A549 (cell line): ENCODE data around the gene OLFM1. TPM values are rescaled to one million over a fixed set of nuclear protein-coding genes. Genes with fewer than 3 reads are reported as not detected.

Experiments used
- ATAC-seq, 2 experiments: fragments of 200-7000 bp in 1 of 2; fragments of >200 bp in 1 of 2; cut with Nextera tagmentation in 1 of 2; cut with Tn5 transposase in 1 of 2; 3 replicates each; pipeline versions ENCODE4 v1.8.0 to v1.9.1; 2018 to 2020; ENCODE audit warnings: mild to moderate bottlenecking in 1 of 2, moderate library complexity in 1 of 2
- CTCF ChIA-PET: fragments of 300-600 bp; sonication (Branson Sonifier 250); formaldehyde crosslinking; extraction: SDS; loops from one replicate; lab custom pipeline; 2021; ENCODE audit warnings: antibody characterized with exemption, inconsistent platforms; lab: Yijun Ruan, JAX
- POLR2A ChIA-PET: fragments of 350-600 bp; formaldehyde crosslinking; extraction: SDS; loops from one replicate; lab custom pipeline; 2021; ENCODE audit warnings: antibody characterized with exemption, inconsistent platforms; lab: Yijun Ruan, JAX
- DNase-seq, 2 experiments: peaks; one replicate each; pipeline versions ENCODE4 v3.0.0 to v3.0.0-alpha.2; 2011 to 2016; ENCODE audit warnings: low read depth in 1 of 2, low spot score in 1 of 2
- FAIRE-seq: peaks from 2 replicates; lab custom pipeline; 2011; peaks lifted over from hg19 to GRCh38; lab: Jason Lieb, UNC
- H3K27ac ChIP-seq, 2 experiments: fragments of >200 bp; sonication (Bioruptor Twin); formaldehyde crosslinking; 3 replicates each; pipeline ENCODE4 v1.5.1; 2016 to 2017
- H3K4me1 ChIP-seq: fragments of >200 bp; sonication (Bioruptor Twin); formaldehyde crosslinking; 3 replicates; pipeline ENCODE4 v1.6.1; 2016
- H3K4me2 ChIP-seq: fragments of >200 bp; sonication (Bioruptor Twin); formaldehyde crosslinking; 3 replicates; pipeline ENCODE4 v1.6.1; 2016
- H3K4me3 ChIP-seq: fragments of >200 bp; sonication (Bioruptor Twin); formaldehyde crosslinking; 3 replicates; pipeline ENCODE4 v1.5.1; 2016
- H3K9me3 ChIP-seq: fragments of >200 bp; sonication (Bioruptor Twin); formaldehyde crosslinking; 3 replicates; pipeline ENCODE4 v1.6.1; 2016
- BHLHE40 ChIP-seq: IDR thresholded peaks from 2 replicates; pipeline ENCODE4 v1.6.1; 2012; ENCODE audit warnings: low read depth, low read length, inconsistent platforms
- CBX2 ChIP-seq: fragments of 200-600 bp; sonication (generic); IDR thresholded peaks from 2 replicates; pipeline ENCODE4 v1.6.1; 2016; ENCODE audit warnings: low read depth, mild to moderate bottlenecking, borderline replicate concordance
- CBX8 ChIP-seq: fragments of 200-600 bp; sonication (generic); IDR thresholded peaks from 2 replicates; pipeline ENCODE4 v1.6.1; 2016
- CHD4 ChIP-seq: fragments of 200-600 bp; sonication (generic); IDR thresholded peaks from 2 replicates; pipeline ENCODE4 v1.6.1; 2016; ENCODE audit warnings: antibody characterized with exemption, mild to moderate bottlenecking, borderline replicate concordance
- CTCF ChIP-seq: fragments of >200 bp; sonication (Bioruptor Twin); formaldehyde crosslinking; IDR thresholded peaks from 3 replicates; pipeline ENCODE4 v1.5.1; 2016
- E2F6 ChIP-seq: IDR thresholded peaks from 2 replicates; pipeline ENCODE4 v1.6.1; 2012; ENCODE audit warnings: low read depth, borderline replicate concordance
- HDAC2 ChIP-seq: fragments of 200-600 bp; sonication (generic); IDR thresholded peaks from 2 replicates; pipeline ENCODE4 v1.6.1; 2016
- HEYL ChIP-seq: fragments of 250-450 bp; sonication (Bioruptor Pico); IDR thresholded peaks from 2 replicates; pipeline ENCODE4 v1.8.0; 2021; ENCODE audit warnings: mild to moderate bottlenecking, moderate library complexity
- HOXB5 ChIP-seq: fragments of 250-450 bp; sonication (Bioruptor Pico); IDR thresholded peaks from 2 replicates; pipeline ENCODE4 v1.5.0; 2020; ENCODE audit warnings: mild to moderate bottlenecking, moderate library complexity
- JUN ChIP-seq, 2 experiments: fragments of >200 bp; sonication (Bioruptor Twin); formaldehyde crosslinking; IDR thresholded peaks; 2 replicates in 1 of 2; 3 replicates in 1 of 2; pipeline ENCODE4 v1.6.1; 2016 to 2017
- NPAS2 ChIP-seq: fragments of 250-450 bp; sonication (Bioruptor Pico); IDR thresholded peaks from 2 replicates; pipeline ENCODE4 v1.8.0; 2022; ENCODE audit warnings: mild to moderate bottlenecking, moderate library complexity, borderline replicate concordance
- PHF8 ChIP-seq: fragments of 200-600 bp; sonication (generic); IDR thresholded peaks from 2 replicates; pipeline ENCODE4 v1.6.1; 2016; ENCODE audit warnings: low read depth, mild to moderate bottlenecking, antibody characterized with exemption, moderate library complexity, borderline replicate concordance
- RARB ChIP-seq: fragments of 250-450 bp; sonication (Bioruptor Pico); IDR thresholded peaks from 2 replicates; pipeline ENCODE4 v1.8.0; 2021; ENCODE audit warnings: mild to moderate bottlenecking, moderate library complexity
- SREBF2 ChIP-seq: fragments of 450-650 bp; IDR thresholded peaks from 2 replicates; pipeline ENCODE4 v1.6.1; 2014; ENCODE audit warnings: mild to moderate bottlenecking, moderate library complexity
- TP53 ChIP-seq: fragments of 250-450 bp; sonication (Bioruptor Pico); IDR thresholded peaks from 2 replicates; pipeline ENCODE4 v1.5.0; 2021; ENCODE audit warnings: mild to moderate bottlenecking, moderate library complexity
- ZNF302 ChIP-seq: fragments of 250-450 bp; sonication (Bioruptor Pico); IDR thresholded peaks from 2 replicates; pipeline ENCODE4 v1.9.0; 2021; ENCODE audit warnings: inconsistent platforms, mild to moderate bottlenecking, moderate library complexity
- ZSCAN20 ChIP-seq: fragments of 250-450 bp; sonication (Bioruptor Pico); IDR thresholded peaks from 2 replicates; pipeline ENCODE4 v1.8.0; 2022; ENCODE audit warnings: mild to moderate bottlenecking, moderate library complexity
- WGBS: methylation state at CpG from one replicate; pipeline ENCODE4 v1.1.6; 2017; ENCODE audit errors: missing lambda C conversion rate; 5-methylcytosine and 5-hydroxymethylcytosine counted together
- polyA plus RNA-seq, 4 experiments: library from polyadenylated mRNA; depleted of rRNA in 3 of 4; stranded (reverse); fragments of >200 nt; fragmentation: RNase III in 1 of 4; extraction: RNeasy Plus Mini Kit Qiagen cat#74134 plus additional on column Dnase treatment in 1 of 4; gene quantifications; 2 replicates in 3 of 4; 3 replicates in 1 of 4; pipeline ENCODE4 v1.2.3, GENCODE V29; 2011 to 2017
- TF ChIP-seq, protein P1 (sequence below): fragments of 250-450 bp; sonication (Bioruptor Pico); IDR thresholded peaks from 2 replicates; pipeline ENCODE4 v1.5.0; 2021; ENCODE audit warnings: mild to moderate bottlenecking, moderate library complexity, borderline replicate concordance
- TF ChIP-seq, protein P2 (sequence below): fragments of 450-650 bp; IDR thresholded peaks from 2 replicates; pipeline ENCODE4 v1.6.1; 2014; ENCODE audit warnings: antibody characterized with exemption
- TF ChIP-seq, protein P3 (sequence below): fragments of 150-350 bp; IDR thresholded peaks from 2 replicates; pipeline ENCODE4 v1.6.1; 2014; ENCODE audit warnings: low read depth, mild to moderate bottlenecking, low read length

OLFM1 gene
- polyA plus RNA-seq, 2 of the 4 experiments (the other 2 are of a cell fraction): 2.7 to 10.5 TPM

GRCh38 chr9:135100725-135101410 is 13.4 kb downstream of the OLFM1 start:
- no peak for TF ChIP-seq BHLHE40
- no peak for TF ChIP-seq CBX2
- TF ChIP-seq HOXB5 (CRISPR knock-in tag): no peak
- TF ChIP-seq E2F6: no peak
- TF ChIP-seq, protein P1, sequence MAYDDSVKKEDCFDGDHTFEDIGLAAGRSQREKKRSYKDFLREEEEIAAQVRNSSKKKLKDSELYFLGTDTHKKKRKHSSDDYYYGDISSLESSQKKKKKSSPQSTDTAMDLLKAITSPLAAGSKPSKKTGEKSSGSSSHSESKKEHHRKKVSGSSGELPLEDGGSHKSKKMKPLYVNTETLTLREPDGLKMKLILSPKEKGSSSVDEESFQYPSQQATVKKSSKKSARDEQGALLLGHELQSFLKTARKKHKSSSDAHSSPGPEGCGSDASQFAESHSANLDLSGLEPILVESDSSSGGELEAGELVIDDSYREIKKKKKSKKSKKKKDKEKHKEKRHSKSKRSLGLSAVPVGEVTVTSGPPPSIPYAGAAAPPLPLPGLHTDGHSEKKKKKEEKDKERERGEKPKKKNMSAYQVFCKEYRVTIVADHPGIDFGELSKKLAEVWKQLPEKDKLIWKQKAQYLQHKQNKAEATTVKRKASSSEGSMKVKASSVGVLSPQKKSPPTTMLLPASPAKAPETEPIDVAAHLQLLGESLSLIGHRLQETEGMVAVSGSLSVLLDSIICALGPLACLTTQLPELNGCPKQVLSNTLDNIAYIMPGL (CRISPR knock-in tag): no peak
- TF ChIP-seq HEYL (CRISPR knock-in tag): no peak
- TF ChIP-seq CTCF: no peak
- TF ChIP-seq RARB (CRISPR knock-in tag): no peak
- no peak for TF ChIP-seq ZSCAN20 (CRISPR knock-in tag)
- no peak for TF ChIP-seq CHD4
- TF ChIP-seq SREBF2: no peak
- no peak for TF ChIP-seq JUN (IDR thresholded peaks at IDR 0.05)
- POLR2A ChIA-PET: no interaction called here
- ATAC-seq (no peak), FAIRE-seq (no peak), DNase-seq (no peak)
- Histone ChIP-seq H3K4me3 (no peak overlapping the region), H3K27ac (no peak overlapping the region), H3K4me2 (no peak overlapping the region), H3K4me1 (no peaks in the 10 kb centered on the region), H3K9me3 (no peaks in the 10 kb centered on the region)
- CTCF ChIA-PET: interaction anchor here (0.8 to 7.6 kb wide), 5 partner anchors 11 to 315 kb away, joined by 3 to 39 read pairs (median 5); partner anchors contain the start of gene OLFM1
- WGBS: 41% methylated on average over 5 of the region's 10 CpGs

- CTCF ChIA-PET: interaction anchor here (0.8 to 7.6 kb wide), 4 partner anchors 10 to 314 kb away, joined by 3 to 39 read pairs (median 6); partner anchors contain the start of gene OLFM1
- POLR2A ChIA-PET: no interaction called here
- no peak overlapping the region for H3K4me3 ChIP-seq
- no peaks in the 10 kb centered on the region for H3K4me1 ChIP-seq
- H3K27ac ChIP-seq: no peak overlapping the region
- H3K4me2 ChIP-seq: no peak overlapping the region
- H3K9me3 ChIP-seq: no peaks in the 10 kb centered on the region
- 50% methylated on average over 11 of the region's 11 CpGs for WGBS
- TF ChIP-seq CBX8 (no peak), TP53 (CRISPR knock-in tag) (no peak)
- DNase-seq: no peak
- no peak for ATAC-seq
- no peak for FAIRE-seq
Measured at GRCh38 chr9:135101486-135101885, 14.0 kb downstream of the OLFM1 start.

- ChIA-PET CTCF (interaction anchor here (0.8 to 7.6 kb wide), 4 partner anchors 10 to 314 kb away, joined by 3 to 39 read pairs (median 6); partner anchors contain the start of gene OLFM1), POLR2A (no interaction called here)
- TF ChIP-seq, protein P2, sequence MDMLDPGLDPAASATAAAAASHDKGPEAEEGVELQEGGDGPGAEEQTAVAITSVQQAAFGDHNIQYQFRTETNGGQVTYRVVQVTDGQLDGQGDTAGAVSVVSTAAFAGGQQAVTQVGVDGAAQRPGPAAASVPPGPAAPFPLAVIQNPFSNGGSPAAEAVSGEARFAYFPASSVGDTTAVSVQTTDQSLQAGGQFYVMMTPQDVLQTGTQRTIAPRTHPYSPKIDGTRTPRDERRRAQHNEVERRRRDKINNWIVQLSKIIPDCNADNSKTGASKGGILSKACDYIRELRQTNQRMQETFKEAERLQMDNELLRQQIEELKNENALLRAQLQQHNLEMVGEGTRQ: no peak
- TF ChIP-seq NPAS2: no peak
- no peak for TF ChIP-seq PHF8
- TF ChIP-seq RARB (CRISPR knock-in tag): no peak
- TF ChIP-seq CBX2: no peak
- TF ChIP-seq ZNF302 (CRISPR knock-in tag): no peak
- TF ChIP-seq TP53 (CRISPR knock-in tag): no peak
- TF ChIP-seq, protein P3, sequence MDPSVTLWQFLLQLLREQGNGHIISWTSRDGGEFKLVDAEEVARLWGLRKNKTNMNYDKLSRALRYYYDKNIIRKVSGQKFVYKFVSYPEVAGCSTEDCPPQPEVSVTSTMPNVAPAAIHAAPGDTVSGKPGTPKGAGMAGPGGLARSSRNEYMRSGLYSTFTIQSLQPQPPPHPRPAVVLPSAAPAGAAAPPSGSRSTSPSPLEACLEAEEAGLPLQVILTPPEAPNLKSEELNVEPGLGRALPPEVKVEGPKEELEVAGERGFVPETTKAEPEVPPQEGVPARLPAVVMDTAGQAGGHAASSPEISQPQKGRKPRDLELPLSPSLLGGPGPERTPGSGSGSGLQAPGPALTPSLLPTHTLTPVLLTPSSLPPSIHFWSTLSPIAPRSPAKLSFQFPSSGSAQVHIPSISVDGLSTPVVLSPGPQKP: no peak
- no peak for TF ChIP-seq HDAC2
- no peak for TF ChIP-seq ZSCAN20 (CRISPR knock-in tag)
- no peak for TF ChIP-seq CBX8
- no peak for TF ChIP-seq SREBF2
- FAIRE-seq (no peak), ATAC-seq (no peak), DNase-seq (no peak)
- Histone ChIP-seq H3K4me2 (no peak overlapping the region), H3K4me3 (no peak overlapping the region), H3K27ac (no peak overlapping the region), H3K4me1 (no peaks in the 10 kb centered on the region), H3K9me3 (no peaks in the 10 kb centered on the region)
- 54% methylated on average over 8 of the region's 8 CpGs for WGBS
Measured at GRCh38 chr9:135101926-135102325, 14.5 kb downstream of the OLFM1 start.
